IPS DF 4.7 (cell line): ENCODE results near the gene ALDH16A1.
A peak's percentile ranks its signal among the peaks of the same experiment; 100 is the strongest.

ENCODE experiments used
- DNase-seq: peaks from one replicate; pipeline ENCODE4 v3.0.0-alpha.2; 2013; ENCODE audit warnings: low spot score; ENCODE audit errors: extremely low read depth

The ALDH16A1 gene

GRCh38 chr19:49453013-49453756, at the start of gene ALDH16A1:
Gene ALDH16A1 (plus strand): TSS chr19:49453225. CDS start chr19:49453332, 107 bp downstream.
- no peak for DNase-seq

- peak; percentile 95 for DNase-seq
Measured at GRCh38 chr19:49403404-49404187, 49.4 kb upstream of the ALDH16A1 start.

- DNase-seq, result no peak
Measured at GRCh38 chr19:49407079-49407478, 45.9 kb upstream of the ALDH16A1 start.

- no peak for DNase-seq
Measured at GRCh38 chr19:49407482-49408015, 45.5 kb upstream of the ALDH16A1 start.

- DNase-seq, result no peak
Measured at GRCh38 chr19:49408816-49409440, 44.1 kb upstream of the ALDH16A1 start.

GRCh38 chr19:49409441-49410029, 43.5 kb upstream of the ALDH16A1 start:
- DNase-seq, result no peak

- DNase-seq, result no peak
Measured at GRCh38 chr19:49411681-49412326, 41.2 kb upstream of the ALDH16A1 start.

- DNase-seq, result no peak
Measured at GRCh38 chr19:49413348-49413747, 39.7 kb upstream of the ALDH16A1 start.

- no peak for DNase-seq
Measured at GRCh38 chr19:49414256-49414655, 38.8 kb upstream of the ALDH16A1 start.

GRCh38 chr19:49415102-49415809, 37.8 kb upstream of the ALDH16A1 start:
- no peak for DNase-seq

- DNase-seq, result no peak
Measured at GRCh38 chr19:49415810-49416200, 37.2 kb upstream of the ALDH16A1 start.

GRCh38 chr19:49417088-49417487, 35.9 kb upstream of the ALDH16A1 start:
- DNase-seq, result no peak

GRCh38 chr19:49418511-49418910, 34.5 kb upstream of the ALDH16A1 start:
- no peak for DNase-seq

GRCh38 chr19:49419173-49419572, 33.9 kb upstream of the ALDH16A1 start:
- no peak for DNase-seq

- DNase-seq, result no peak
Measured at GRCh38 chr19:49420227-49420626, 32.8 kb upstream of the ALDH16A1 start.

GRCh38 chr19:49421039-49421877, 31.8 kb upstream of the ALDH16A1 start:
- DNase-seq, result no peak

GRCh38 chr19:49421878-49422202, 31.2 kb upstream of the ALDH16A1 start:
- DNase-seq, result no peak

GRCh38 chr19:49422407-49423070, 30.5 kb upstream of the ALDH16A1 start:
- DNase-seq, result no peak
